Thyroid gland (tissue), 4 donors: ENCODE data around the gene COG2.

Experiments used
- POLR2A ChIP-seq, 2 donors: fragments of 450-650 bp; IDR thresholded peaks; one replicate each; pipeline ENCODE4 v1.6.1; 2017; ENCODE audit warnings: antibody characterized with exemption in 2 of 2, mild to moderate bottlenecking in 2 of 2, moderate library complexity in 1 of 2
- TF ChIP-seq, protein P1 (sequence below), 6 experiments: fragments of 200-600 bp in 3 of 6; fragments of 450-650 bp in 3 of 6; sonication (generic) in 3 of 6; IDR thresholded peaks; one replicate each; pipeline ENCODE4 v1.5.1; 2016 to 2019; ENCODE audit warnings: antibody characterized with exemption in 6 of 6, mild to moderate bottlenecking in 2 of 6, inconsistent platforms in 1 of 6, moderate library complexity in 1 of 6

GRCh38 chr1:230634384-230634783 is 7.9 kb upstream of the COG2 start:
- TF ChIP-seq, protein P1, sequence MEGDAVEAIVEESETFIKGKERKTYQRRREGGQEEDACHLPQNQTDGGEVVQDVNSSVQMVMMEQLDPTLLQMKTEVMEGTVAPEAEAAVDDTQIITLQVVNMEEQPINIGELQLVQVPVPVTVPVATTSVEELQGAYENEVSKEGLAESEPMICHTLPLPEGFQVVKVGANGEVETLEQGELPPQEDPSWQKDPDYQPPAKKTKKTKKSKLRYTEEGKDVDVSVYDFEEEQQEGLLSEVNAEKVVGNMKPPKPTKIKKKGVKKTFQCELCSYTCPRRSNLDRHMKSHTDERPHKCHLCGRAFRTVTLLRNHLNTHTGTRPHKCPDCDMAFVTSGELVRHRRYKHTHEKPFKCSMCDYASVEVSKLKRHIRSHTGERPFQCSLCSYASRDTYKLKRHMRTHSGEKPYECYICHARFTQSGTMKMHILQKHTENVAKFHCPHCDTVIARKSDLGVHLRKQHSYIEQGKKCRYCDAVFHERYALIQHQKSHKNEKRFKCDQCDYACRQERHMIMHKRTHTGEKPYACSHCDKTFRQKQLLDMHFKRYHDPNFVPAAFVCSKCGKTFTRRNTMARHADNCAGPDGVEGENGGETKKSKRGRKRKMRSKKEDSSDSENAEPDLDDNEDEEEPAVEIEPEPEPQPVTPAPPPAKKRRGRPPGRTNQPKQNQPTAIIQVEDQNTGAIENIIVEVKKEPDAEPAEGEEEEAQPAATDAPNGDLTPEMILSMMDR (IDR thresholded peaks at IDR 0.05), result no peak
- no peak for TF ChIP-seq POLR2A (IDR thresholded peaks at IDR 0.05)
